CD4-positive, CD25-positive, alpha-beta regulatory T cell (primary cell): Measurements from ENCODE around the gene CHST14. TPM values are rescaled to one million over a fixed set of nuclear protein-coding genes. Genes with fewer than 3 reads are reported as not detected.

Source experiments
- ATAC-seq, 2 donors: fragments of 150-1000 bp; cut with Tn5 transposase; one replicate each; pipeline ENCODE4 v1.10.0; 2021; ENCODE audit warnings: low read depth in 2 of 2, moderate number of reproducible peaks in 2 of 2, moderate library complexity in 1 of 2
- DNase-seq, 3 donors: peaks; one replicate each; pipeline versions ENCODE4 v3.0.0 to v3.0.0-alpha.2; 2012 to 2022; ENCODE audit warnings: mixed read lengths in 1 of 3
- H3K27ac ChIP-seq: one replicate; pipeline ENCODE4 v1.7.0; 2013; ENCODE audit warnings: mild to moderate bottlenecking, low read length; ENCODE audit not compliant: insufficient read depth, poor library complexity, severe bottlenecking
- H3K27me3 ChIP-seq: one replicate; pipeline ENCODE4 v1.7.0; 2013; ENCODE audit warnings: low read length; ENCODE audit not compliant: control insufficient read depth, insufficient read depth
- H3K36me3 ChIP-seq: one replicate; pipeline ENCODE4 v1.7.0; 2013; ENCODE audit warnings: mild to moderate bottlenecking, low read length, moderate library complexity; ENCODE audit not compliant: control insufficient read depth, insufficient read depth
- H3K4me1 ChIP-seq: 2 replicates; pipeline ENCODE4 v1.7.0; 2013; ENCODE audit warnings: mild to moderate bottlenecking, low read length; ENCODE audit not compliant: insufficient read depth, control insufficient read depth, poor library complexity, severe bottlenecking
- H3K4me3 ChIP-seq: one replicate; pipeline ENCODE4 v1.7.0; 2013; ENCODE audit warnings: low read depth, mild to moderate bottlenecking, low read length, moderate library complexity
- H3K9me3 ChIP-seq, 2 experiments: 1 replicate in 1 of 2; 2 replicates in 1 of 2; pipeline ENCODE4 v1.7.0; 2013; ENCODE audit warnings: low read length in 2 of 2, mild to moderate bottlenecking in 1 of 2, moderate library complexity in 1 of 2; ENCODE audit not compliant: control insufficient read depth in 2 of 2
- H3K27ac Mint-ChIP-seq, 3 donors: one replicate each; pipeline ENCODE4 v1.8.0; 2020 to 2022; ENCODE audit warnings: mild to moderate bottlenecking in 3 of 3, mixed read lengths in 3 of 3, moderate library complexity in 2 of 3
- H3K27me3 Mint-ChIP-seq: one replicate; pipeline ENCODE4 v1.8.0; 2022; ENCODE audit warnings: mild to moderate bottlenecking, mixed read lengths
- H3K36me3 Mint-ChIP-seq: one replicate; pipeline ENCODE4 v1.8.0; 2020; ENCODE audit warnings: mixed read lengths
- H3K4me1 Mint-ChIP-seq, 4 donors: one replicate each; pipeline ENCODE4 v1.8.0; 2020 to 2022; ENCODE audit warnings: mixed read lengths in 4 of 4, mild to moderate bottlenecking in 1 of 4
- H3K4me3 Mint-ChIP-seq, 4 donors: one replicate each; pipeline ENCODE4 v1.8.0; 2020 to 2022; ENCODE audit warnings: mild to moderate bottlenecking in 4 of 4, mixed read lengths in 4 of 4, moderate library complexity in 3 of 4
- H3K9me3 Mint-ChIP-seq, 7 donors: one replicate each; pipeline ENCODE4 v1.8.0; 2020 to 2022; ENCODE audit warnings: mixed read lengths in 7 of 7, mild to moderate bottlenecking in 3 of 7, moderate library complexity in 2 of 7
- polyA plus RNA-seq, 4 donors: library from polyadenylated mRNA; unstranded; fragments of 300-500 nt; fragmentation: Illumina TruSeq; gene quantifications; one replicate each; pipeline ENCODE4 v1.2.3, GENCODE V29; 2021
- total RNA-seq: library from RNA; stranded (reverse); gene quantifications from one replicate; pipeline ENCODE4 v1.2.3, GENCODE V29; 2022

The CHST14 gene
- total and polyA plus RNA-seq, 5 donors from 2014 or later, result 1.1 to 6.3 (median 1.5) TPM

DNA sequence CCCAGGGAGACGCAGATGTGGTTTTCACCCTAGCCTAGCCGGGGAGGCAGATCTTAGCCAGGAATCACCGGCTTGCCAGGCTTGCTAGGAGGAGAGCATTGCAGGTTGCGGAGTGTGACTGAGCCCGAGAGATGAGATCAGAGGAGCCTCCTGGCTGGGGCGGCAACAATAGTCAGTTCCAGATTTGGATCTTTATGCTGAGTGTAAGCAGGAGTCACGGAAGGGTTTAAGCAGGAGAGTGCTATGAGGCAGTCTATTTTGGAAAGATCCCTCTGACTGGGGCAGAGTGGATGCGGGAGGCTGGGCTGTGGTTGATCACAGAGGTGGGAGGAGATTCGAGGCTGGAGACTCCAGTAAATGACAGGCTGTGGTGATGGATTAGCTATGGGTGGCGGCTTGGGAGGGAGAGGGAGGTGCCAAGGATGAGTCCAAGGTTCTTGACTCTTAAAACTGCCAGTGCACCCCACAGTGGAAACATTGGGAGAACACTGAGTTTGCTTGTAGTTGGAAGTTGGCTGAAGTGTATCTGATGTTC is 40.4 kb upstream of the CHST14 start:
- Mint-ChIP-seq H3K4me1 (peaks cover 0 to 6% (median 0%) of the 10 kb centered on the region in 4 donors), H3K4me3 (no peak overlapping the region), H3K27me3 (peaks cover 23% of the 10 kb centered on the region), H3K9me3 (no peaks in the 10 kb centered on the region), H3K36me3 (no peaks in the 10 kb centered on the region), H3K27ac (peak overlapping the region in 1 of 3 donors; percentile 59)
- no peak for ATAC-seq
- Histone ChIP-seq H3K9me3 (no peaks in the 10 kb centered on the region), H3K4me3 (no peak overlapping the region), H3K27ac (no peak overlapping the region), H3K36me3 (no peaks in the 10 kb centered on the region), H3K4me1 (no peaks in the 10 kb centered on the region), H3K27me3 (peaks cover 4% of the 10 kb centered on the region)
- no peak for DNase-seq

DNA sequence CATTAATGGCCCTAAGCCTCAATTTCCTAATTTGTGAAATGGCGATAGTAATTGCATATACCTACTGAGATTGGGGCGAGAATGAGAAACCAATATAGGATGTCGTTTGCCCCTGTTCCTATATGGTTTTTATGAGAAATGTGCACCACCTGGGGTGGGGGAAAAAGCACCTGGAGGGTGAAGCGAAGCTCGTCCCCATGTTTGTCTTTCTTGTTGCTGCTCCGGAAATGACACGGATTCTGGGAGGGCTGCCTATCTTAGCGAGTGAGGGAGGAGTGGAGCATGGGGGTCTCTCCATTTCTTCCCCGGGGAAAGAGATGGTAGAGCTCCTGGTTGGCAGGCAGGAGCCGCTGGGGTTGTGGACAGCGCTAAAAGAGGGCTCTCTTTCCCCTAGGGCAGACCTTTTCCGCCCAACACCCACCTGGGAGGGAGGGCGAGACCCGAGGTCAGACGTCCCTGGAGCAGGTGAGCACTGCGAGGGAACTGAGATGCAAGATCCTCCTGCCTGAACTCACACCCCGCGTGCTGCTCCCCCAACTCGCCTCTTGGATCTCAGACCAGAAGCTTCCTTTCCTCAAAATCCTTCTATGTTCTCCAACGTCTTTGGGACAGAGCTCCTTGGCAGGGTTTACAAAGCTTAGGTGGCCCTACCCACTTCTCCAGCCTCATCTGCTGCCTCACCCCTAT is 35.6 kb upstream of the CHST14 start:
- Mint-ChIP-seq H3K4me1 (peaks cover 0 to 43% (median 13%) of the 10 kb centered on the region in 4 donors), H3K27ac (no peak overlapping the region), H3K4me3 (peak overlapping the region; percentile 40 to 74 (median 66)), H3K36me3 (no peaks in the 10 kb centered on the region), H3K27me3 (peaks cover 70% of the 10 kb centered on the region), H3K9me3 (no peaks in the 10 kb centered on the region)
- Histone ChIP-seq H3K36me3 (no peaks in the 10 kb centered on the region), H3K27me3 (peaks cover 4% of the 10 kb centered on the region), H3K4me1 (peaks cover 29% of the 10 kb centered on the region), H3K4me3 (no peak overlapping the region), H3K9me3 (no peaks in the 10 kb centered on the region), H3K27ac (no peak overlapping the region)
- DNase-seq (no peak), ATAC-seq (no peak)

DNA sequence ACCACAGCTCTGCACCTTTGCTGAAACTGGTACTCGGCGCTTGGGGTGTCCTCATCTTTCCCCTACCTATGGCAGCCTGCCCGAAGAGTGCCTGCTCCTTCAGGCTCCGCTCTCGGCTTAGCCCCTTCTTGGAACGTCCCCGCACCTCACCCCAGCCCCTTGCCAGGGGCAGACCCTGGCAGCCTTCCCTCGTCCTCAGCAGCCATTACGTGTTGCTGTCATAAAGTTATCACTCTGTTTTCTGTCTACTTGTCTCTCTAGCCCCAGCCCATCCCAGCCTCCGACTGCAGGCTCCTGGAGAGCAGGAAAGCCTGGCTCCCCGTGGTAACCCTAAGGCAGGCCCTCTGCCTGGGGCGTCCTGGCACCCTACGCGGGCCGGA is 35.1 kb upstream of the CHST14 start:
- H3K9me3 Mint-ChIP-seq, result no peaks in the 10 kb centered on the region
- H3K4me1 Mint-ChIP-seq, result peaks cover 0 to 46% (median 14%) of the 10 kb centered on the region in 4 donors
- no peaks in the 10 kb centered on the region for H3K36me3 Mint-ChIP-seq
- Histone ChIP-seq H3K9me3 (no peaks in the 10 kb centered on the region), H3K27me3 (peaks cover 4% of the 10 kb centered on the region), H3K4me3 (no peak overlapping the region), H3K4me1 (peaks cover 34% of the 10 kb centered on the region), H3K36me3 (no peaks in the 10 kb centered on the region), H3K27ac (no peak overlapping the region)
- H3K27ac Mint-ChIP-seq, result no peak overlapping the region
- DNase-seq (no peak), ATAC-seq (no peak)
- peak overlapping the region; percentile 23 to 66 (median 53) for H3K4me3 Mint-ChIP-seq
- H3K27me3 Mint-ChIP-seq, result peaks cover 73% of the 10 kb centered on the region

DNA sequence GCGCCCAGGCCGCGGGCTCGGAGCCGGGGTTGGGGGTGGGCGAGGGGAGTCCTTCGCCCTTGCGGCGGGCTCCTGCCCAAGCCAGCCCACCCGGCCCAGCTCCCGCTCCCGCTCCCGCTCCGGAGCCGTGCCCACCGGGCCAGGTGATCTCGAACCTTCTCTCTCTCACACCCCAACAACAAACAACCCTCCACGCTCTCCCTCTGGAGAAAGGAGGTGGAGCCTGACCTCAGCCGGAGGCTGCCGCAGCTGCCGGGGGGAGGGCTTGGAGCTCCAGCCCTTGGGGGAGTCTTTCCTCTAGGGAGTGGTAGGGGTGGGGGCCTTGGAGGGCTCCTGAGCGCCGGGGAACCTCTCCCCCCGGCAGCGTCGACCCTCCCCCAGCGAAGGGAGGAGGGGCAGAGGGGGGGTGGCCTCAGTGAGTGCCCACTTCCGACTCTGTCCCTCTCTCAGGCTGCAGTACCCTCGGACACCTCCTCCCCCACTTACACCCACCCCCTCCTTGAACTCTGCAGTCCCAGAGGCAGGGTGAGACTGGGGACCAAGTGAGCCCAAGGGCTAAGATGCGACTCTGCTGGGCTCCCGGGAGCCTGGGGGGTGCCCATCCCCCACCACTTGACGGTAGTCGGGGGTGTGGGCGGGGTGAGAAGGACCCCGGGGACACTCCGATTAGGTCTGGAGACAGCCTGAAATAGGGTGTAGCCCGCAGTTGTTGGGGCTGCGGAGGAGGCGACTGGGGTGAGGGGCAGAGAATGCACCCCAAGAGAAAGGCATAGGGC is 34.5 kb upstream of the CHST14 start:
- peaks cover 0 to 46% (median 14%) of the 10 kb centered on the region in 4 donors for H3K4me1 Mint-ChIP-seq
- H3K9me3 ChIP-seq, result no peaks in the 10 kb centered on the region
- H3K4me3 Mint-ChIP-seq, result peak overlapping the region; percentile 66 to 88 (median 72)
- H3K27me3 ChIP-seq, result peaks cover 4% of the 10 kb centered on the region
- H3K4me3 ChIP-seq, result no peak overlapping the region
- ATAC-seq (no peak), DNase-seq (peak in 1 of 3 donors; percentile 13)
- H3K36me3 Mint-ChIP-seq, result no peaks in the 10 kb centered on the region
- H3K27ac ChIP-seq, result no peak overlapping the region
- H3K27ac Mint-ChIP-seq, result peak overlapping the region in 1 of 3 donors; percentile 64
- no peaks in the 10 kb centered on the region for H3K9me3 Mint-ChIP-seq
- H3K4me1 ChIP-seq, result peaks cover 34% of the 10 kb centered on the region
- no peaks in the 10 kb centered on the region for H3K36me3 ChIP-seq
- H3K27me3 Mint-ChIP-seq, result peaks cover 73% of the 10 kb centered on the region

DNA sequence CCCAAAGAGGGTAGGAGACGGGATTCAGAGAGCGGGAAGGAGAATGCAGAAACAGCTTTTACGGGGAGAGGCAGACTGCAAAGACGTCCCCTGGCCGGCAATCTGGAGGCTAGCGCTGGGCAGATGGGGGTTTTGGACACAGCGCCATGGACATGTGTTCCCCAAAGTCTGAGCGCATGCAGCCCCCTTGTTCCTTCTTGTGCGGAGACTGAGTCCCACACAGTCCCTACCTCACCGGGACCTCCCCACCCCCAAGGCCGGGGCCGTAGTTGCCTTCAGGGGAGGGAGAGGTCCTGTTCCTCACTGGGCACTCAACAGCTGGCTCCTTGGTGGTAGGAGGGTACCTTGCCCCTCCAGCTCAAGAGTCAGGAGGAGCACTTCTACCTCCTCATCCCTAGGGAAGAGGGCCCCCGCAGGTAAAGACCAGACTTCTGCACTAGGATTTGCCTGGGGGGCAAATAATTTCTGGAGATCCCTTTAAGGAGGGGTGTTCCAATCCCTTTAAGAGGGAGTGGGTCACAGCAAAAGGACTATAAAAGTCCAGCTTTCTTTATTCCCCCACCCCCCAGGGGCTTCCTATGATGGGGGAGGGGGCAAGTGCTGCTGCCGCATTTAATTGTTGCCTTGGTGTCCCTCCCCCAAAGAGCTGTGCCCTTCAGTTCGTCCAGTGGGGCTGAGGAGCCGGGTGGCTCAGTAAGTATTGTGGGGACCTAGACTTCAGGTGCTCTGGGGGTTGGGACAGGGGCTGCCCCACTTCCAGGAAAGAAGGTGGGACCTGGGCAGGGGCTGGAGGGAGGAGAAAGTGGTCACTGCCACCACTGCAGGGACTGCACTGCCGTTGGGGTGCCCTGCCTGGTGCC is 33.7 kb upstream of the CHST14 start:
- H3K27me3 ChIP-seq, result peaks cover 4% of the 10 kb centered on the region
- no peak for ATAC-seq
- H3K4me3 Mint-ChIP-seq, result peak overlapping the region; percentile 66 to 88 (median 72)
- no peak overlapping the region for H3K4me3 ChIP-seq
- no peak overlapping the region for H3K27ac ChIP-seq
- H3K4me1 Mint-ChIP-seq, result peaks cover 0 to 46% (median 14%) of the 10 kb centered on the region in 4 donors
- H3K27me3 Mint-ChIP-seq, result peaks cover 73% of the 10 kb centered on the region
- H3K4me1 ChIP-seq, result peaks cover 39% of the 10 kb centered on the region
- H3K9me3 ChIP-seq, result no peaks in the 10 kb centered on the region
- no peaks in the 10 kb centered on the region for H3K9me3 Mint-ChIP-seq
- H3K27ac Mint-ChIP-seq, result no peak overlapping the region
- H3K36me3 Mint-ChIP-seq, result no peaks in the 10 kb centered on the region
- no peaks in the 10 kb centered on the region for H3K36me3 ChIP-seq
- DNase-seq, result no peak

DNA sequence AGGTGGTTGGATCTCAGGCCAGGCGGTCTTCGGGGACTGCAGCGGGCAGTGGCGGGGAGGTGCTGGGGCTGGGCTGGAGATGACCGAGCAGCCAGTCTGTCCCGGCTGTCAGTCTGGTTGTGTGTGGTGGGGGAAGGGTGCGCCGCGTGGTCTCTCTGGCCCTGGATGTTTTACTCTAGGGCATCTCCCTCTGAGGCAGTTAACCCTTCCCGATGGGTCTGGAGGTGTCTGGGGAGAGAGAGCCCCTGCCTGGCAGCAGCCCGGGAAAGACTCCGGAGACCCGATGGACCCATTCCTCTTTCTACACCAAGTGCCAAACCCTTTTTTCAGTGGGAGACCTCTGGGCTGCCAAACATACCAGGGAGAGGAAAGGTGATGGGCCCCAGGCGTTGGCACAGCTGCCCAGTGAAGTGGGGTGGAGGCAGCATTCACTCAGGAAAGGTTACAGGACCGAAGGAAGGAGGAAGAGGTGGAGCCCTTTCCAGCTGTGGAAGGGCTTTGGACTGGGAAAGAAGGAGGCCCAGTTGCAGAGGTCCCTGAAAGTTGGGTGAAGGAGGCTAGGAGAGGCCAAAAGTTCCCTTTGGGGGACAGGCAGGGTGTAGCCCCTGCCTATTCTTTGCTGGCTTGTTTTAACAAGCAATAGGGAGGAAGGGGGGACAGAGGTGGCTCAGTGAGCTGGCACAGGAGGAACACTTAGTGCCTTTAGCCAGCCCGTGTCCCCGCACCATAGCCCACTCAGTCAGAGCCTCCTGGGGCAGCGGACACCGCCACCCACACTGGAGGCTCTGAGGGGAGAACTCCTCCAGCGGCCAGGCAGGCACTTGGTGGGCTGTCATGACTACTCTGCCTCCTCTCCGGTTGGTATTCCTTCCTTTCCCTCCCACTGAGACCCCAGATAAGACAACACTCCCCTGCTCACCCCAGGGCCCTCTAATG is 32.8 kb upstream of the CHST14 start:
- Mint-ChIP-seq H3K4me3 (peak overlapping the region; percentile 41 to 88 (median 62)), H3K9me3 (peaks cover 0 to 1% (median 0%) of the 10 kb centered on the region in 7 donors), H3K4me1 (peaks cover 0 to 55% (median 22%) of the 10 kb centered on the region in 4 donors), H3K27me3 (peaks cover 69% of the 10 kb centered on the region), H3K27ac (peak overlapping the region in 1 of 3 donors; percentile 5), H3K36me3 (no peaks in the 10 kb centered on the region)
- Histone ChIP-seq H3K9me3 (no peaks in the 10 kb centered on the region), H3K36me3 (no peaks in the 10 kb centered on the region), H3K4me1 (peaks cover 48% of the 10 kb centered on the region), H3K27ac (no peak overlapping the region), H3K4me3 (no peak overlapping the region), H3K27me3 (peaks cover 4% of the 10 kb centered on the region)
- DNase-seq (no peak), ATAC-seq (no peak)
